H1 (cell line): ENCODE data around the gene PFKFB1. TPM values are rescaled to one million over a fixed set of nuclear protein-coding genes. Genes with fewer than 3 reads are reported as not detected.

Experiments
- BACH1 ChIP-seq: IDR thresholded peaks from 2 replicates; pipeline ENCODE4 v1.6.1; 2012; ENCODE audit warnings: low read length, improper control_type of control experiment
- BRCA1 ChIP-seq: IDR thresholded peaks from 2 replicates; pipeline ENCODE4 v1.6.1; 2012; ENCODE audit warnings: low read depth, low read length, improper control_type of control experiment
- CREB1 ChIP-seq: IDR thresholded peaks from 2 replicates; pipeline ENCODE4 v1.6.1; 2012; ENCODE audit warnings: inconsistent platforms
- CTBP2 ChIP-seq: IDR thresholded peaks from 2 replicates; pipeline ENCODE4 v1.7.0; 2011; ENCODE audit warnings: borderline replicate concordance, mild to moderate bottlenecking, moderate library complexity, mixed read lengths, low read length; ENCODE audit not compliant: insufficient read depth, insufficient read length
- E2F6 ChIP-seq: IDR thresholded peaks from 2 replicates; pipeline ENCODE4 v1.6.1; 2012; ENCODE audit warnings: inconsistent platforms
- EGR1 ChIP-seq: IDR thresholded peaks from 2 replicates; pipeline ENCODE4 v1.6.1; 2011; ENCODE audit warnings: low read depth, low read length, borderline replicate concordance
- EP300 ChIP-seq, 2 experiments: IDR thresholded peaks; 1 replicate in 1 of 2; 2 replicates in 1 of 2; pipeline ENCODE4 v1.6.1; 2011 to 2012; ENCODE audit warnings: low read depth in 2 of 2, low read length in 2 of 2, mild to moderate bottlenecking in 2 of 2, borderline replicate concordance in 1 of 2, inconsistent platforms in 1 of 2, moderate library complexity in 1 of 2
- EZH2 ChIP-seq: fragments of 200-600 bp; sonication (generic); IDR thresholded peaks from 2 replicates; pipeline ENCODE4 v1.7.1; 2012; ENCODE audit warnings: low read depth, mild to moderate bottlenecking, moderate library complexity, low read length, inconsistent platforms; ENCODE audit not compliant: severe bottlenecking
- GABPA ChIP-seq: IDR thresholded peaks from 2 replicates; pipeline ENCODE4 v1.6.1; 2011; ENCODE audit warnings: mild to moderate bottlenecking, low read length, moderate library complexity, borderline replicate concordance; ENCODE audit not compliant: insufficient read depth
- GTF2F1 ChIP-seq: IDR thresholded peaks from 2 replicates; pipeline ENCODE4 v1.6.1; 2012; ENCODE audit warnings: low read depth, low read length, improper control_type of control experiment, borderline replicate concordance
- HDAC6 ChIP-seq: IDR thresholded peaks from one replicate; pipeline ENCODE4 v1.7.1; 2012; ENCODE audit warnings: low read depth, mild to moderate bottlenecking, inconsistent platforms, low read length, moderate library complexity
- POLR2A ChIP-seq, 2 experiments: IDR thresholded peaks; 1 replicate in 1 of 2; 2 replicates in 1 of 2; pipeline ENCODE4 v1.6.1; 2011; ENCODE audit warnings: low read depth in 2 of 2, low read length in 2 of 2, mild to moderate bottlenecking in 2 of 2; ENCODE audit errors: control extremely low read depth in 1 of 2
- RAD21 ChIP-seq, 2 experiments: IDR thresholded peaks in 1 of 2; conservative IDR thresholded peaks in 1 of 2; 2 replicates each; pipeline ENCODE4 v1.6.1; 2011; ENCODE audit warnings: low read depth in 2 of 2, low read length in 2 of 2, improper control_type of control experiment in 1 of 2, inconsistent platforms in 1 of 2, mild to moderate bottlenecking in 1 of 2, moderate library complexity in 1 of 2
- RNF2 ChIP-seq: fragments of 200-900, 300-1000 bp; sonication (generic); IDR thresholded peaks from 2 replicates; pipeline ENCODE4 v1.7.1; 2016; ENCODE audit warnings: borderline replicate concordance, low read depth, mild to moderate bottlenecking, antibody characterized with exemption, low read length; ENCODE audit not compliant: poor library complexity, severe bottlenecking; ENCODE audit errors: missing control alignments
- SAP30 ChIP-seq: fragments of 300-600 bp; sonication (generic); IDR thresholded peaks from 2 replicates; pipeline ENCODE4 v1.7.1; 2012; ENCODE audit warnings: low read length, moderate library complexity, mild to moderate bottlenecking, inconsistent platforms; ENCODE audit not compliant: insufficient read depth, insufficient replicate concordance
- SP2 ChIP-seq: IDR thresholded peaks from 2 replicates; pipeline ENCODE4 v1.6.1; 2012; ENCODE audit warnings: mild to moderate bottlenecking, low read length, inconsistent platforms
- SUZ12 ChIP-seq: fragments of 200-600 bp; sonication (generic); IDR thresholded peaks from 2 replicates; pipeline ENCODE4 v1.6.1; 2012; ENCODE audit warnings: mild to moderate bottlenecking, inconsistent platforms, low read length, moderate library complexity, mixed read lengths
- TAF7 ChIP-seq: optimal IDR thresholded peaks from 2 replicates; pipeline ENCODE3; 2011; ENCODE audit warnings: low read depth, mild to moderate bottlenecking, inconsistent platforms, low read length, moderate library complexity, borderline replicate concordance
- TBP ChIP-seq: IDR thresholded peaks from 2 replicates; pipeline ENCODE4 v1.6.1; 2011; ENCODE audit warnings: low read depth, low read length, improper control_type of control experiment
- USF2 ChIP-seq: IDR thresholded peaks from 2 replicates; pipeline ENCODE4 v1.6.1; 2011; ENCODE audit warnings: low read length, improper control_type of control experiment
- polyA plus RNA-seq, 7 experiments: library from polyadenylated mRNA; depleted of rRNA in 3 of 7; stranded (reverse) in 5 of 7; unstranded in 2 of 7; fragments of >200 nt in 5 of 7; fragments of 200-250 nt in 2 of 7; gene quantifications; 1 replicate in 5 of 7; 2 replicates in 1 of 7; 4 replicates in 1 of 7; pipeline versions ENCODE4 v1.2.1 to v1.2.3, GENCODE V29; 2011 to 2013; ENCODE audit warnings: missing spikeins in 2 of 7, mixed read lengths in 2 of 7
- total RNA-seq: library from RNA; stranded (reverse); fragmentation: NEBNext Ultra II Directional; extraction: Animal tissue kit (Norgen Biotek cat#: 25700); gene quantifications from 2 replicates; pipeline ENCODE4 v1.2.1, GENCODE V29; 2021

PFKFB1 gene
- total and polyA plus RNA-seq, 2 of the 8 experiments (the other 6 are each of a cell fraction or from before 2014, with no cell fraction given) = 0.26 to 0.30 TPM

- TF ChIP-seq E2F6 (no peak), CTBP2 (no peak), GABPA (no peak), GTF2F1 (no peak), SP2 (no peak), EGR1 (0 out of 2 replicates have a peak, but pooled peaks have one; percentile 6), USF2 (no peak), BACH1 (no peak), TAF7 (no peak), RAD21 (IDR thresholded peaks at IDR 0.05 in 1 of 2, conservative IDR thresholded peaks at IDR 0.05 in 1 of 2; ENCODE audit: low read depth in 2 of 2, low read length in 2 of 2) (no peak), TBP (peak; percentile 10; the same call in 1 of the 2 replicates), EP300 (IDR thresholded peaks at IDR 0.05; ENCODE audit: borderline replicate concordance in 1 of 2, low read depth in 2 of 2, low read length in 2 of 2) (no peak), RNF2 (no peak), SAP30 (no peak), EZH2 (no peak), CREB1 (no peak; the same call in none of the 2 replicates), BRCA1 (no peak), HDAC6 (no peak), POLR2A (IDR thresholded peaks at IDR 0.05; ENCODE audit: control extremely low read depth in 1 of 2, low read depth in 2 of 2, low read length in 2 of 2) (peak; percentile 40 to 84), SUZ12 (no peak)
Measured at GRCh38 chrX:54999717-55000598, 6.0 kb upstream of the PFKFB1 start, which contains the start of gene APEX2 (continued).
